T-helper 1 cell treated with Interleukin-12 subunit alpha and Interleukin-12 subunit beta and Interleukin-4 antibody, amounts not matched to agents 30 ng/mL and 1 ng/mL, for 36 hours (primary cell): ENCODE results near the gene KIF9. TPM values are rescaled to one million over a fixed set of nuclear protein-coding genes. Genes with fewer than 3 reads are reported as not detected.
"Not testable (repeated sequence)": the region's sequence is repeated elsewhere in the genome, so short reads cannot be mapped to it uniquely, and the experiment has no call there.

Experiments
- intact Hi-C: fragments of 100-400 bp; cut with micrococcal nuclease; formaldehyde crosslinking; loops from one replicate; pipeline ENCODE4 v1.15.1; 2024
- total RNA-seq: library from RNA; stranded (reverse); gene quantifications from 2 replicates; pipeline ENCODE4 v1.2.3, GENCODE V29; 2022

The KIF9 gene
- total RNA-seq, 1 donor from 2014 or later, result 3.1 TPM

DNA sequence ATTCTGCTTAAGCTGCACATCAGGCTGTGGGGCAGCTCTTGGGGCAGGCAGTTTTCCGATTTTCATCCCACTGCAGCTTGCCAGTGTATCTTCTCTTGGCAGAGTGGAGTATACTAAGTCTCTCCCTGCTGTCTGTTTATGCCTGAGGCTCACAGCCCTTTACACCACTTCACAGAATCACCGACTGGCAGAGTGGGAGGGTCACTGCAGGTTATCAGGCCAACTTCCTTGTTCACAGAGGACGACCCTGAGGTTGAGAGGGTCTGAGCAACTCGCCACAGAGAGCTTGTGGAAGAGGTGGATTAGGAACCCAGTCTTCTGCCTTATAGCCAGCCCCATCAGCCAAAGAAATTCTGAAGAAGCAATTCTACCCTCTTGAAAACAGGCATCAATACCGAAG, 30.9 kb downstream of the KIF9 start:
- intact Hi-C loops, result loop anchor here (2.0 kb wide), 1 partner anchor 73 kb away; no protein-coding TSS in a partner anchor

GRCh38 chr3:47251085-47251484, 31.5 kb downstream of the KIF9 start:
- intact Hi-C loops, result loop anchor here (2.0 kb wide), 1 partner anchor 74 kb away; no protein-coding TSS in a partner anchor

- intact Hi-C loops, result loop anchor here (2.0 kb wide), 1 partner anchor 74 kb away; no protein-coding TSS in a partner anchor
Measured at GRCh38 chr3:47250309-47251060, 32.1 kb downstream of the KIF9 start.

DNA sequence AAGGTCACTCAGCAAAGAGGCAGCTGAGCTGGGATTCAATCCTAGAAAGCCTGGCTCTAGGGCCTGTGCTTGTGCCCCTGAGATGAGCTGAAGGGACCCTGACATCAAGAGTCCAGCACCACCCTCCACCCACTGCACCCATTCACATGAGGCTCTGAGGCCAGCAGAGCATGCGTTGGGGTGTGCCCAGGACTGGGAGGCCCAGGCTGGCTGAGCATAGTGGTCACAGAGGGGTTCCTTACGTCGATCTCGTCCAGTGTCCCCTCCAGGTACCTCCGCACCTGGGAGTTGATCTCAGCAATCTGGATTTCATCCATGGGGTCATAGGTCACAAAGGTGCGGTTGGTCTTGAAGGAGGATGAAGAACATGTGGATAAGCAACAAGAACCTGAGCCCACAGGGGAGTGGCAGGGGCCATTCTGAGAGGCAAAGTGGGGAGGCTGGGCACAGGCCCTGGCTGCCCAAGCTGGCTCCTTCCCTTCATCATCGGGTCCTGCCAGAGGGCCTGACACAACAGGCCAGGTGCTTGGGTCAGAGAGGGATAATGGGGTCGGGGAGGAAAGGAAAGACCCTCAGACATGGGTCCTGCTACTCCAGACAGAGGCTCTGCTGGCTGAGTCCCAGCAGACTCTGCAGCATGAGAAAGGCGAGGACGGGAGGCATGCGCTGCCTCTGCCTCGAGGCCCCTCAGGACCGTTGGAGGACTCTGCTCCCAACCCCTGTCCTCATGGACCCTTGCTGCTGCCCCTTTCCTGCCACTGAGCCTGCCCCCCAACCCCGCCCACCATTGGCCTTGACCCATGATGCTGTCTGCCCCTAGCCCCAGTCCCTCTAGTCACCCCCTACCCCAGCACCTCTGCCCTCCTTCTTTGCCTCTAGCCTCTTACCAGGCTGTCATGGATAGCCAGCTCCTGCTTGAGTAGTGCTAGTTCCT, 35.2 kb downstream of the KIF9 start:
- intact Hi-C loops, result no loop called here

DNA sequence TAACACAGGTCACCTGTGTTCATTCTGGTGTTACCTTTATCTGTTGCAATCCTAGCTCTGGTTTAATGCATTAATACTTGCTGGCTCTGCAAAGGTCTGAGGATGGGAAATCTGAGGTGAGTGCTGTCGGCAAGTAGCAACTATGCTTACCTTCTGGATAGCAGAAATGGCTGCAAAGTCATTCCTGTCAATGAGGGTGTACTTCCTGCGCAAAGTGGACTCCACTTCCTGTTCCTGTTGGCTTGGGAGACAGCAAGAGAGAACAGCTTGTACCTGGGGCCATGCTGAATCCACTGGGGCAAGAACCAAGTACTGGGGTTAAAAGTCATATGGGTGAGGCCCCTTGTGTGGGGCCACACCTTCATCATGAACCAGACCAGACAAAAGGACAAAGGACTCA, 37.3 kb downstream of the KIF9 start:
- intact Hi-C loops, result no loop called here

DNA sequence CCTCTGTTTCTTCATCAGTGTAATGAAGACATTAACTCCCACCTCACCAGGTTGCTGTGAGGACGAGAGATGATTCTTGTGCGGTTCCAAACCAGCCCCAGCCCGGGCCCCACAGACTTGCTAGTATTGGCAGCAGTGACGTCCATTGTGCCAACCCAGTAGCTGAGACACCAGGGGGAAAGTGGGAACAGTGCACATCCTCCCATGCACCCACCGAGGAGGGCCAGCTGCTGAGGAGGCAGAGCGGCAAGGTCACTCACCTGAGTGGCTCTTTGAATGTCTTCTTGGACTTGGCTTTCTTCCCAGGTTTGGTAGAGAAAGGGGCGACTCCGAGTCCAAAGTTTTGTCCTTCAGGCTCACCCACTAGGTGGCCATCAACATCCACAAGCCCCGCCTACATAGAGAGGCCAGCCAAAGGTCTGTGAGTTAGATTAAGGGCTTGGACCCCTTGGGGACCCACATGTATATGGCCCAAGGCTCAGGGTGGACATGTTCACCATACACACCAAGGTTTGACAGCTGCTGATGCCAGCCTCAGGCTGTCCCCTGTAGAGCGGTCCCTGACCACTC, 38.0 kb downstream of the KIF9 start:
- intact Hi-C loops, result no loop called here

DNA sequence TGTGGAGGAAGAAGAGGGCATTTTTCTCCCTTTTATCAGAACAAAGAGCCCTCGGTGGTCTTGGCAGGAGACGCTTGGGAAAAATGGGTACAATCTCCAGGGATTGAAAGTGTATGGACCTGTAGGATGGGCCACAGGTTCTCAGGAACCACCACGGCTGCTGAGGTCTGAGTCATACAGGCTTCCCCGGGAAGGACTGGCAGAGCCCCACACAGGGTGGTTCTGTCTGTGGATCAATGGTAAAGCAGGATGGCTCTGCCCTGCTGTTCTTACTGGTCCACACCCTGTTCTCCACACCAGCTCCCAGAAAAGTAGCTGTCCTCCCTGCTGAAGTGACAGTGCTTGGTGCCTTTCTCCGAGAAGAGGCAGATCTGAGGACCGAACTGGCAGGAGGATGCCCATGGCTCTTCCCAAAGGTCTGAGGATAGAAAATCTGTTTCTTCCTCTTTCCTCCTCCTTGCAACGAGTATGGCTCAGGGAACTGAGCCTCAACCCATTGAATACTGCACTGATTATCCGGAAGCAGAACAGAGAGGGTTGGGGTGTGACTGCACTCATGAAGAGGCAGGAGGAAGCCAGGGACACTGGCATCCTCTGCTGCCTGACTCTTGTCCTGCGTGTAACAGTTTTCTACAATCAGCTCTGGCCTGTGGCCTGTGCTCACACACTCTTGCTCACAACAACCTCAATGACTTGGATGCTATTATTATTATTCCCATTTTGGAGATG, 39.0 kb downstream of the KIF9 start:
- intact Hi-C loops, result no loop called here

DNA sequence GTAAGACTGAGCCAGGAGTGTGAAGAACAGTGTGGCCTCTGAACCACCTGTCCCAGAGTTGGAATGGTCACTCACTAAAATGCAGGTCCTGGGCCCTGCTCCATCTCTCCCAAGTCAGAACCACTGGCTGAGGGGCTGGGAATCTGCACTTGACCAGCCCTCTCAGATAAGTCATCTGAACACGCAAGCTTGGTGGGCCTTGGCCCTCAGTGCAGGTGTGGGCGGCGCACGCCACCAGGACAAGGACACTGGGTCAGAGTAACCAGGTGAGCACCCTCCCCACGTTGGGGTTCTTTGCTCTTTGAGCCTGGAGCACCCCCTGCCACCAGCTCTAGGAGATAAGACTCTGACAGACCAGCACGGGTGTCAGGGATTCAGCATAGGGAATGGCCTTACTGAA, 42.7 kb downstream of the KIF9 start:
- intact Hi-C loops, result no loop called here

GRCh38 chr3:47238017-47238416, 44.6 kb downstream of the KIF9 start:
- intact Hi-C loops, result no loop called here

GRCh38 chr3:47228088-47228487, 54.5 kb downstream of the KIF9 start:
- intact Hi-C loops, result no loop called here

GRCh38 chr3:47227678-47228077, 54.9 kb downstream of the KIF9 start:
- intact Hi-C loops, result no loop called here

GRCh38 chr3:47225310-47225906, 57.2 kb downstream of the KIF9 start:
- intact Hi-C loops, result no loop called here

DNA sequence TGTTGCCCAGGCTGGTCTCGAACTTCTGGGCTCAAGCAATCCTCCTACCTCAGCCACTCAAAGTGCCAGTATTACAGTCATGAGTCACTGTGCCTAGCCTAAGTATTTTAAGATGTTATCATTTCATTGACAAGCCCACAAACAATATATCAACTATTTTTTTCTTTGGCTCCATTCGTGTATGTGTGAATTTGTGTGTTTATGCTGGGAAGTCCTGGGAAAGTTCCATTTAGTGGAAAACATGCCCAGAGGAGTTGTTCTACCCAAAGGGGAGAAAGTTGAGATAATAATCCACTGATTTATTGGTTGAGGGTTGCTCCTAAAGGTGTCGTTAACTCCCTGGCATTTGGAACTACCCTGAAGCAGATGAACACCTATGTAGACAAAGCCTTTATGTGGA, 58.8 kb downstream of the KIF9 start:
- intact Hi-C loops, result no loop called here

- intact Hi-C loops, result no loop called here
Measured at GRCh38 chr3:47221798-47222197, 60.8 kb downstream of the KIF9 start.

DNA sequence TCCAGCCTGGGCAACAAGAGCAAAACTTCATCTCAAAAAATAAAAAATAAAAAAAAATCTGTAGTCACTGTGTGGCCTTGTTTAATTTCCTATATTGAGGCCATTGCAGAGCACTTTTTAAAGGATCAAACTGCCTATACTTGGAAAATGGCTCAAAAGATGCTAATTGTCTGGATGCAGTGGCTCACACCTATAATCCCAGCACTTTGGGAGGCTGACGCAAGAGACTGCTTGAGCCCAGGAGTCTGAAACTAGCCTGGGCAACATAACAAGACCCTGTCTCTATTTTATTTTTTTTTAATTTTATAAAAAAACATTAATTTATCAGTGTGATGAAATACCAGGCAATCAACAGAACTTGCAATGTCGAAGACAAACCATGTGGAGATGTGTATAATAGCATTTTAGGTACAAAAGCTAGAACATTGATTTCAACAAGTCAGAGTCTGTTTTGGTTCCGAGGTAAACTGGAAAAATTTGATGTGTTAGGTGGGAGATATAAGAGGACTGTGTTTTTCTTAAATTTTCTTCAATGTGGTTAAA, 71.7 kb downstream of the KIF9 start:
- intact Hi-C loops, result no loop called here

DNA sequence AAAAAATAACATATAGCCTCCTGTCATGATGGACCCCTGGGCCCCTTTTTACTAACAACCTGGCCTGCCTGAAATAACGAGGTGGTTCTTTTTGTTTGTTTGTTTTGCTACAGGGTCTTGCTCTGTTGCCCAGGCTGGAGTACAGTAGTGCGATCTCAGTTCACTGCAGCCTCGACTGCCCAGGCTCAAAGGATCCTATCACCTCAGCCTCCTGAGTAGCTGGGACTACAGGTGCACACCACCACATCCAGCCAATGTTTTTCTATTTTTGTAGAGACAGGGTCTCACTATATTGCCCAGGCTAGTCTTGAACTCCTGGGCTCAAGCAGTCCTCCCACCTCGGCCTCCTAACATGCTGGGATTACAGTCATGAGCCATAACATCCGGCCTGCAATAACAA, 76.6 kb downstream of the KIF9 start:
- intact Hi-C loops, result not testable (repeated sequence)

DNA sequence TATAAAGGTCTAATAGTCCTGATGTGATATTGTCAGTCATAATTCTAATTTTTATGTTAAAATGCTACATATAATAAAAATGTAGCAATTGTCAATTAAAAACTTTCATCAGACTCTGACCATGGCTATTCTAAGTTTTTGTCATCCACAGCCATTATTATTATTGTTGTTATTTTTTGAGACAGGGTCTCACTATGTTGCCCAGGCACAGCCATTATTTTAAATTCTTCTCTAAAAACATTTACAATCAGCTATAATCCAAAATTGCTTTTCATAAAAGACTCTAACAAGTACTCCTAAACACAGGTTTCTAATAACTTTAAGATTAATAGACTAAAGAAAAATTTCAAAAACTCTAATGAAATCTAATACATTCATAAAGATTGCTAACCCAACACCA, 77.7 kb downstream of the KIF9 start:
- intact Hi-C loops, result no loop called here

DNA sequence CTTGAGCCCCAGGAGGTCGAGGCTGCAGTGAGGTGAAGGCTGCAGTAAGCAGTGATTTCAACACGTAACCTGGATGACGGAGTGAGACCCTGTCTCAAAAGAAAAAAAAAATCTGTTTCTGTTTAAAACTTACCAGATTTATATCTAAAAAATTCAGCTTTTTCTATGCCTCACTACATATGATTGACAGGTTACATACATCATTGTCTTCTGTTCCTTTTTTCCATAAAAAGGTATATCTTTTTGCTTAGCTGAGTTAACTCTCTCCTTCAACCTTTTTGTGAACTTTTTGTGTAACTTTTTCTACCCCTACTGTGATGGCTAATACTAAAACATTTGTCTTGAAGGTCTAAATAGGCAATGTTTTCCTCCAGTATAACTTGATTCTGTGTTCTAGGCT, 80.1 kb downstream of the KIF9 start:
- intact Hi-C loops, result no loop called here

DNA sequence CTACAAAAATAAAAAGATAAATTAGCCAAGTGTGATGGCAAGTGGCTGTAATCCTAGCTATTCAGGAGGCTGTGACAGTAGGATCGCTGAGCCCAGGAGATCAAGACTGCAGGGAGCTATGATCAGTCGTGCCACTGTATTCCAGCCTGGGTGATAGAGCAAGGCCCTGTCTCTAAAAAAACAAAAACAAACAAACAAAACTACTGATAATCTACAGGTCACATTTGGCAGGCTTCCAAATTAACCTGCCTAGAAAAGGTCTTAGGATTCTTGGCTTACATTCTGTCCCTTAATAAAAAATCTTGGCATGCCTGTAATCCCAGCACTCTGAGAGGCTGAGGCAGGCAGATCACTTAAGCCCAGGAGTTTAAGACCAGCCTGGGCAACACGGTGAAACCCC, 85.3 kb downstream of the KIF9 start:
- intact Hi-C loops, result no loop called here

DNA sequence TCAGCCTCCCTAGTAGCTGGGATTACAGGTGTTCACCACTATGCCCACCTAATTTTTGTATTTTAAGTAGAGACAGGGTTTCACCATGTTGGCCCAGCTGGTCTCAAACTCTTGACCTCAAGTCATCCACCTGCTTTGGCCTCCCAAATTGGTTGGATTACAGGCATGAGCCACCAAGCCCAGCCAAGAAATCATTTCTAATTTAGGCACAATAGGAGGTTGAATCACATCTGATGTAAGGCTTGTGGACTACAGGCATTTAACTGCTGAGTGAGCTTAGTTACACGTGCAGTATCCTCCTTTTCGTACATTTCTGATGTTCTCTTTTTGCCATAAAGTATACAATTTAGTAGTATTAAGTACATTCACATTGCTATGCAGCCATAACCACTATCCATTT, 87.6 kb downstream of the KIF9 start:
- intact Hi-C loops, result no loop called here
